HPDE6-E6E7 (cell line): ENCODE results near the gene EXOSC10.
"Not testable (repeated sequence)": the region's sequence is repeated elsewhere in the genome, so short reads cannot be mapped to it uniquely, and the experiment has no call there.

Experiments used
- DNase-seq: peaks from one replicate; pipeline ENCODE4 v3.0.0; 2011; ENCODE audit warnings: missing footprints; ENCODE audit errors: extremely low spot score

The EXOSC10 gene

DNA sequence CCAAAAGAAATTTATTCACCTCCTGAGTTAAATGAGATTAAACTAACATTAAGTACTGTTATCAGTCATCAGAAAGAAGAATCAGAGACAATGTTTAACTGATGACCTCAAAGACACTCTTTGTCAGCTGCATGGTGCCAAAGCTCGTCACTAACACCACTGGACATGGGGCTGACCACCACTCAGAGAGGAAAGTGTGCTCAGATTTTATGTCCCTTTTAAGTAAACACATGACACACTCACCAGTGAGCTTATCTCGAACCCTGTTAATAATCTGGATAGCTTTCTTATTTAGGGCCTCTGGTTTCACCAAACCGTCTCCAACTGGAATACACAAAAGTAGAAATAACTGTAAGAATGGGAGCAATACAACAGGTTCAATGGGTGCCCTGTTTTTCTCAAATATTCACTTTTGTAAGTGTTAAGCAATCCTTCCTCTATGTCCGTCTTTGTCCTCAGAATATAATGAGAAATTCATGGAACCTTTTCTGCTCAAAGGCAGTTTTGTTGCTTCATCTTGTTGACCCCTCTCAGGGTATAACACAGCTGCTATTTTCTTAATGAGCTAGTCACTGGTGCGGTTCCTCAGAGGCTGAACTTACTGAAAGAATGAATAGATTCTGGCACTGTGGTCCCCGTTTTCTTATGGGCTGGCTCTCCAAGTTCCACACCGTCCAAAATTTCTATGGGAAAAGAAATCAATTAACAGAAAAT lies 9.5 kb upstream of the EXOSC10 start:
- no peak for DNase-seq

DNA sequence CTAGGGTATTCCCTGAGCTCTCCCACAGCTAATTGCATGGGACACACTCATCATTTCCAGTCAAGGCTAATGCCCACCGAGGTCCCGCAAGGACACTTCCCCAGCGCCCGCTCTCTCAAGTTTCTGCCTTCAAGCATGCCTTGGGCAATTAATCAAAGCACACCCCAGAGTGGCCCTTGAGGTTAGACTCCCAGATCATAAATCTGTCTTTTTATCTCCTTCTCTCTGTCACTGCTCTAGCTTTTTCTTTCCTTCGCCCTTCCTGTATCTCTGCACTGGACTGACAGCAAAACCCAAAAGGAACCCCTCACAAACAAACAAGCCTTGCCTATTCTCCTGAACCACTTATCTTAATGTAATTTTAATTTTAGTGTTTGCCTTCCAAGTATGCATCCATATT lies 7.9 kb upstream of the EXOSC10 start:
- DNase-seq = no peak

DNA sequence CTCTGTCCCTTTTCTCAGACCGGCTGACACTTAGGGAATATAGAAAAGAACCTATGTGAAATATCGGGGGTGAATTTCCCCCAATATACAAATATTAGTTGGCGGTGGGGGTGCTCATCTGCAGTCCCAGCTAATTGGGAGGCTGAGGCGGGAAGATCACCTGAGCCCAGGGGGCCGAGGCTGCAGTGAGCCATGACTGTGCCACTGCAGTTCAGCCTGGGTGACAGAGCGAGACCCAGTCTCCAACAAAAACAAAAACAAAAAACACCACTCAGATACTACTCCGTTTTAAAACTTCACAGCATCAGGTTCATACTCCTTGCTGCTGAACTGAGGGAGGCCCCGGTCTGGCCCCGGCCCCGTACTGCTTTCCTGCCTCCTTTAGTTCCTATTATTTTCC lies 5.9 kb upstream of the EXOSC10 start:
- DNase-seq = no peak

DNA sequence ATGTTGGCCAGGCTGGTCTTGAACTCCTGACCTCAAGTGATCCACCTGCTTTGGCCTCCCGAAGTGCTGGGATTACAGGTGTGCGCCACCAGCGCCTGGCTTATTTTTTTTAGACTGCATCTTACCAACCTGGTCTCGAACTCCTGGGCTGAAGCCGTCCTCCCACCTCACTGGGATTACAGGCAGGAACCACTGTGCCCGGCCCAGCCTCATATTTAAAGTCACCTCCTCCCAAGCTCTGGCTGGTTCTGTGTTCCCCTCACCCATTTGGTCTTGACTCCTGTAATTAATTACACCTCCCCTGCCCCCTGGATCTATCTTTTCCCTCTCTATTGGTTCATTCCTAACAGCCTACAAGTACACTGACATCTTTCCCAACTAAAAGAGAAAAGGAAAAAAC lies 1.7 kb upstream of the EXOSC10 start:
- DNase-seq = no peak

DNA sequence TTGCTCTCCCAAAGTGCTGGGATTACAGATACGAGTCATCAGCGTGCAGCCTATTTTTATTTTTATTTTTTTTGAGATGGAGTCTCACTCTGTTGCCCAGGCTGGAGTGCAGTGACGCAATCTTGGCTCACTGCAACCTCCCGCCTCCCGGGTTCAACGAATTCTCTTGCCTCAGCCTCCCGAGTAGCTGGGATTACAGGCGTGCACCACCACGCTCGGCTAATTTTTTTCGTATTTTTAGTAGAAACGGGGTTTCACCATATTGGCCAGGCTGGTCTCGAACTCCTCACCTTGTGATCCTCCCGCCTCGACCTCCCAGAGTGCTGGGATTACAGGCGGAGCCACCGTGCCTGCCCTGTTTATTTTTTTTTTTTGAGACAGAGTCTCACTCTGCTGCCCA lies 1.1 kb upstream of the EXOSC10 start:
- DNase-seq = not testable (repeated sequence)

DNA sequence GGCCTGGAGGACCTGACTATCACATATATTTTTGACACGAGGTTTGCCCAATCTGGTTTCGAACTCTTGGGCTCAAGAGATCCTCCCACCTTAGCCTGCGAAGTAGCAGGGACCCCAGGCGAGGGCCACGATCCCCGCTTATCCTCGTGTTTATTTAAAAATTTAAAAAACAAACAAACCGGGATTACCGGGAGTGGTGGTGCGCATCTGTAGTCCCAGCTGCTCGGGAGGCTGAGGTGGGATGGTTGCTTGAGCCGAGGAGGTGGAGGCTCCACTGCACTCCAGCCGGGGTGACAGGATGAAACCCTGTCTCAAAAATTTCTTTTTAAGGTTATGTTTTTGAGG lies 452 bp upstream of the EXOSC10 start:
- DNase-seq = no peak

DNA sequence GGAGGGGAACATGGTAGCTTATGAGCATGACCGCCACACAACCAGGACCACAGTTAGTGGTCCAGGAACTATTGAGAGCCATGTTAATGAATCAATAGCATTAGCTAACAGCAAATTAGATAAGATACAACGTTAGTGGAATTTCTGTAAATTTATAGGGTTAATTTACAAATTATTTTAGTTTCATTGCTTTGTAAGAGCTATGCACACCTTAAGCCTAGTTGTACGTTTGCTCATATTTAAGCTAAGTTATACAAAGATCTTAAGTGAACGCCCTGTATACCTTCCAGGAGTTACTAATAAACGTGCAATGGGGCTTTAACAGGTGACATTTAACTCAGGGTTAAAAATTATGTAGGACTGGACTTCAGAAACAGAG lies 749 bp downstream of the EXOSC10 start:
- DNase-seq = no peak

DNA sequence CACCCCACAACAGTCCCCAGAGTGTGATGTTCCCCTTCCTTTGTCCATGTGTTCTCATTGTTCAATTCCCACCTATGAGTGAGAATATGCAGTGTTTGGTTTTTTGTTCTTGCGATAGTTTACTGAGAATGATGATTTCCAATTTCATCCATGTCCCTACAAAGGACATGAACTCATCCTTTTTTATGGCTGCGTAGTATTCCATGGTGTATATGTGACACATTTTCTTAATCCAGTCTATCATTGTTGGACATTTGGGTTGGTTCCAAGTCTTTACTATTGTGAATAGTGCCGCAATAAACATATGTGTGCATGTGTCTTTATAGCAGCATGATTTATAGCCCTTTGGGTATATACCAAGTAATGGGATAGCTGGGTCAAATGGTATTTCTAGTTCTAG lies 15.9 kb downstream of the EXOSC10 start:
- DNase-seq = not testable (repeated sequence)

DNA sequence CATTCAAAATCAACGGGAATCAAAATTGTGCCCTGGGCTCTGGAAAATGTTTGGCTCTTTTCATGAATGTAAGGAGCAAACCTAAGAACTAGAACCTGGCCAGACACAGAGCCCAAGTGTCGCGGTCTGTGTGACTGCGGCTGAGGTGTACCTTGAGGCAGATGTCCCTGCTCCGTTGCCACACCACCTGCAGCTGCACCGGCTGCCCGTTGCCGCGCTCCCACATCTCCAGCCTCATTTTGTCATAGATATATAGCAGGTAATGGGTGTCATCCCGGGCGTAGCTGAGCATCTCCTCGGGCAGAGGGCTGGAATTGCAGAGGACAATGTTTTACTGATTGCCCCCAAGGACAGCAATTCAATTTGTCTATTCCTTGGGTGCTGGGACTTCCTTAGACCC lies 18.7 kb downstream of the EXOSC10 start:
- DNase-seq = no peak

DNA sequence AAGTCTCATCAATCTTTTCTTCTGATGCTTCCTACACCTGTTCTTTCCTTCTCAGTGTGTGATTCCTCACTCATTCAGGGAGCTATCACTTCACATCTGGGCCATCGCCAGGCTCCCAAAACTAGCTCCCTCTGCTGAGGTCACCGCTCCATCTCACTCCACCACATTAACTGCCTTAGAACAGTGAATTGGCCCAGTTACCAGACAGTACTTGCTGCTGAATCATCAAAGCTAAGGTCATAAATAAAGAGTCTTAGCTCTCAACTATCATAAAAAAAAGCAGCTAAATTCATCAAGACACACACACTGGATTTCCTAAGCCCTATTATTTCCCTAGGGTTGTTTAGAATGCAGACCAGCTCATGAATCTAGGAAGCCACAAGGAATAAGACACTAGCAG lies 21.0 kb downstream of the EXOSC10 start:
- no peak for DNase-seq

DNA sequence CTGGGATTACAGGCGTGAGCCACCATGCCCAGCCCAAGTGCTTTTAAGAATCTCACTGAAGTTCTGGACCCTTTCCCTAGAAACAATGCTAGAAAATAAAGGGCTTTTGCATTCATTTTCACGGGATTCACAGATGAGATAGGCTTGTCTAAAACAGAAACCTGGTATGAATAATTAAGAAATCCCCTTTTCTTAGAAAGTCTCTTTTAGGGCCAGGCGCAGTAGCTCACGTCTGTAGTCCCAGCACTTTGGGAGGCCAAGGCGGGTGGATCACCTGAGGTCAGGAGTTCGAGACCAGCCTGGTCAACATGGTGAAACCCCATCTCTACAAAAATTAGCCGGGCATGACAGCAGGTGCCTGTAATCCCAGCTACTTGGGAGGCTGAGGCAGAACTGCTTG lies 26.3 kb downstream of the EXOSC10 start:
- DNase-seq = not testable (repeated sequence)

DNA sequence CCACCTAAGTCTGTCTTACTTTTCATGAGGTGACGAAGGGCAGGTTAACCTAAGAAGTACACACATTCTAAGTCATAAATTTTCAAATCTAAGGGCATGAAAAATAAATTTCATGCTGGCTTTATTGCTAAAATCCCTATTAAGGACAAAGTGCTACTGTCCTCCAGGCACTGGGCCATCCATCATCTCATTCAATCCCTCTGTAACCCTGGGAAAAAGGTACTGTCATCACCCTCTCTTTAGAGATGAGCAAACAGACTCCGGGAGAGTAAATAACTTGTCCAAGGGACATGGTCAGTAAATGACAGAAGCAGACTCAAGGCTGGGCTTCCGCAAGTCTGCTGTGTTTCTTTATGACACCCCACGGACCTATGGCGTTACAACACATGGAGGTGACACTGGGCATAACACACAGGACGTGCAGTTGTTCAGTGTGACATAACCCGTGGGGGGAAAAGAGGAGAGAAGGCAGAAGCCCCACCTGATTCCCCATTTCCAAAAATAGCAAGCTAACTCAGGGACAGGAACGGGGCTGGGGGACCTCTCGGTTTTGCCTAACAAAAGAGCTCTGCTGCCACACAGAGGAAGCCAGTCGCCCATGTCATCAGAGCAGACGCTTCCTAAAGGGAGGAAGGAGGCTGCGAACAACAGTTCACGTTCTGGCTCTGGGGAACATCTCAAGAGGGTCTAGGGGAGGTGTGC lies 27.3 kb downstream of the EXOSC10 start:
- no peak for DNase-seq

DNA sequence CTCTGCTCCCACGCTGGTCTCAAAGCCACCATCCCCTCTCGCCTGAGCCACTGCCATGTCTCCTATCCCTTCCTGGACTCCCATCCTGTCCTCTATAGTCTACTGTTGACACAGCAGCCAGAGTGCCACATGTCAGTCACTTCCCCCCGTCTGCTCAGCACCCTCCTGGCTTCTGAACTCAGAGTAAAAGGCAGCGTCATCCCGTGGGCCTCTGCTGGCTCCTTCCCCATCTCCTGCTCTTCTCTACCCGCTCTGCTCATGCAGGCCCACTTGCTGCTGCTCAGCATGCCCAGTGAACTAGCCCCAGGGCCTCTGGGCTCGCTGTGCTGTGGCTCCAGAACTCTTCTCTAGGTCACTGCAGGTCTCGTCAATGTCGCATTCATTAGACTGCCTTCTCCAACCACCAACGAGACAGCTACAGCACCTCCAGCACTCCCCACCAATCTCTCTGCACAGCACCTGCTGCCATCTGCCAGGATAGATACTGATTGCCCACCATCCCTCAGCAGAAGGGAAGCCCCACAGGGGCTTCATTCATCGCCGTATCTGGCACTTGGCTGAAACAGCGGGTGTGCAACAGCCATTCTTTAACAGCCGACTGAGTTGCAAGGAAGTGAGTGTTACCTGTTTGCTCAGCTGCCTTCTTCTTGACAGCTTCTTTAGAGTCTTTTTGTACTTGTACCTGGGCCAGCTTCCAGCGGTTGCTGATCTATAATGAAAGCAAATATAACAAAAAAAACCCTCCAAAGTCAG lies 28.0 kb downstream of the EXOSC10 start:
- DNase-seq = no peak

DNA sequence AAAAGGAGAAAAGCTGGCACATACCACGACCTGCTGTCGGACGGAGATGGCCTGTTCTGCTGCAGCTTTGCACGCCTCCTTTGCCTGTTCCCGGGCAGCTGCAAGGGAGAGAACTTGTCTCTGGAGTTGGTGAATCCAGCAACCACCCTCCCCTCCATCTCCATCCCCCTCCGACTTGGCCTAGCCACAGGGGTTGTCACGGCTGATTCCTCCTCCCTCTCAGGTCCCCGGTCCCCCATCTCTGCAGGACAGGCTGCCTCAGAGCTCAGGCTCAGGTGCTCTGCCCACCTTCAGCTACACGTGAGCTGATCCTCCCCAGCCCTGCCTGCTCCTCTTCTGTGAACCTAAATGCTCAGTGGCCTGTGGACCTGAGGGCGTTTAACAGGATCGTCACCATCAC lies 28.8 kb downstream of the EXOSC10 start:
- DNase-seq = no peak

DNA sequence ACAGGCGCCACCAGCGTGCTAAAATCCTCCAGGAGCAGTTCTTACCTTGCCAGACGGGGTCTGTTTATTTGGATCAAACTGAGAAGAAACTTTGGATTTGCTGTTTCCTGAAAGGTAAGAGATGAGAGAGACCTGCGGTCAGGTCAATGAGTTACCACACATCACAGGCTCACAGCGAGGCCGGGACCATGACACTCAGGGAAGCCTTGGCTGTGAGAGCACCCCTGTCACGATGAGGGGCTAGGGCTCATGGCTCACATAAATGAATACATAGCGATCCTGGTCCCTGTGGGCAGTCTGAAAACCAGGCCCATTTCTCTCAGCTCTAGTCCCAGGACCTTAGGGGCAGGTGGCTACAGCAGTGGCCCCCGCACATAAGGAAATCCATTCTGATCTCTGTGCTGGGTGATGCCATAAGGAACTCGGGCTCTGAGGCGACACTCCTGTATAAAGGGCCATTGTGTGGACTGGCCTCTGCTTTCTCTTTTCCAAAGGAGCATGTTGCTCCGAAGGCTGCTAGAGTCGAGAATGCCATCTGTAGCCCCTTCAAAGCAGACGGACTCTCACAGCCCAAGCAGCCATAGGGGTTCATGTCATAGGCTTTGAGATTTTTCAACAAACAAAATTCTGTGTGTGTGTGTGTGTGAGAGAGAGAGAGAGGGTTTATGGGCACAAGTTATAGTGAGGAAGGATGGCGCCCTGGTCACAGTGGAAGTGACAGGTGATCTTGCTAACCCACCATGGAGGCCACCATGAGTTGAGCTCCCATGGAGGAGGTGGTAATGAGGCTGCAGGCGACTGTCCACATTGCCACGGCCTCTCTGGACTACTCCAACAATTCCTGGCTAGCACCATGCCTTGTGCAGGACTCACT lies 30.8 kb downstream of the EXOSC10 start:
- no peak for DNase-seq

DNA sequence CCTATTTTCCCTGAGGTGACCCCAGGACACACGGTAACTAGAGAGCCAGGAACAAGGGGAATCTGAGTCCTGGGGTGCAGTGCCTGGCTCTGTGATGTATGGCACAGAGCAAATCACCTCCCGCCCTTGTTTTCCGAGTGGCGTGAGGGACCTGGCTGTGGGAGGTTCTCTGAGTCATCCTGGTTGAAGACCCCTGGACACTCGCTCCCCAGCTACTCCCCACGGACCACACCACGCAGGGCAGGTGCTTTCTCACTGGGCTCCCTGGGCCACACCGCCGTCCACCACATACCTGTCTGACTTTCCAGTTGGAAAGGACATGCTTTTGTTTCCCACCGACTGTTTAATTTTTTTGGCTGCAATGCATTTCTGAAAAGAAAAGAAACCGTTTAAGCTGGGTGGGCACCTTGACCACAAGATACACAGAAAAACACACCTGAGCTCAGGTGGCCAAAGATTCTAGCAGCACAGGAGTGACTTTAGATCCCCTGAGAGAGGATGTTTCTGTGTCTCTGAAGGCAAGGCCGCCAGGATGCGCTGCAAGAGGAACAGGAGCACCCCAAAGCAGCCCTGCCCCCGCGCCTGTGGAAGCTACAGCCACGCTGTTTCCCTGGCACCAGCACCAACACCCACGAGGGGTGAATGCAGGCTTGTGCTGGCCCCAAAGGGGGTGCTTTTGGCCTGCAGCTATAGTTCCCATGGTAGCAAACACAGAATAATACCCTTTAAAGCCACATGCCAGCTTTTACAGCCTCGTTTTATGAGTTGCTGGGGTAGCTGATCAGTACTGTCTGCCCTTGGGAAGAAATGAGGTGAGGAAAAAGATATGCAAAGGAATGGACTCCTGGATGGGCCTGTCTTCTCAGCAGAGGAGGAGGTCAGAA lies 31.7 kb downstream of the EXOSC10 start:
- no peak for DNase-seq

DNA sequence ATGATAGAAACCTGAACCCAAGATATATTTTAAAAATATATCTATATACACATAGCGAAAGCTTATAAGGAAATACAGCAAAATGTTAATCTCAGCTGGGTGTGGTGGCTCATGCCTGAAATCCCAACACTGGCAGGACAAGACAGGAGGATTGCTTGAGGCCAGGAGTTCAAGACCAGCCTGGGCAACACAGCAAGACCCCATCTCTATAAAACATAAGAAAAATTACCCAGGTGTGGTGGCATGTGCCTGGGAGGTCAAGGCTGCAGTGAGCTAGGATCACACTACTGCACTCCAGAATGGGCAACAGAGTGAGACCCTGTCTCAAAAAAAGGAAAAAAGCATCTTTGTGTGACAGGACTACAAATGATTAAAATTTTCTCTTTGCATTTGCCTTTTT lies 33.9 kb downstream of the EXOSC10 start:
- no peak for DNase-seq

DNA sequence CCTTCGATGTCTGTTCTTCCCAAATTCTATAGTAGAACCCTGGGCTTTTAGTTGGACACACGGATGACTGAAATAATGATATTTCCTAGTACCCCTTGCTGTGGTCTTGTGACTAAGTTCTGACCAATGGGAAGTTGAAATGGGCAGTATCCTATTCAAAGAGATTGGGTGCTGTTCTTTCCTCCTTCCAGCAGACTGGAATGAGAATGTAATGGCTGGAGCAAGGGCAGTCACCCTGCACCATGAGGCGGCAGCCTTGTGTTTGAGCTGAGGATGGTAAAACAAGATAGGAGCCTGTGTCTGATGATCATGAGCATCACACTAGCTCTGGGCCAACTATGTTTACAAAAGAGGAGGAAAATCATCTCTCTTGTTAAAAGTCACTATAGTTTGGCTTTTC lies 34.7 kb downstream of the EXOSC10 start:
- DNase-seq = no peak

DNA sequence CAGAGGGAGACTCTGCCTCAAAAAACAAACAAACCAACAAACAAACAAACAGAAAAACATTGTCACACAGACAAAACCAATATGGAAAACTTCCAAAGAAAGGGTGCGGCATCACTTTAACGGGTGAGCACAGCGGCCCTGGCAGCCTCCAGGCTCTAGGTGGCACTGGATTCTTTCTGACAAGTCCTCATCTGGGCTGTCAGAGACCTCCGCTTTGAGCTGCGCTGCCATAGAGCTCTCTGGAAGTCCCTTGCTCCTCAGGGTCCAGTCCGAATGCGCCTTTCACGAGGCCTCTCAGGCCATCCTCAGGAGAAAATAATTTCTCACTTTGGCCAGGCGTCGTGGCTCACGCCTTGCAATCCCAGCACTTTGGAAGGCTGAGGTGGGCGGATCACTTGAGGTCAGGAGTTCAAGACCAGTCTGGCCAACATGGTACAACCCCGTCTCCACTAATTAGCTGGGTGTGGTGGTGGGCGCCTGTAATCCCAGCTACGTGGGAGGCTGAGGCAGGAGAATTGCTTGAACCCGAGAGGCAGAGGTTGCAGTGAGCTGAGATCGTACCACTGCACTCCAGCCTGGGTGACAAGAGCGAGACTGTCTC lies 35.6 kb downstream of the EXOSC10 start:
- not testable (repeated sequence) for DNase-seq

DNA sequence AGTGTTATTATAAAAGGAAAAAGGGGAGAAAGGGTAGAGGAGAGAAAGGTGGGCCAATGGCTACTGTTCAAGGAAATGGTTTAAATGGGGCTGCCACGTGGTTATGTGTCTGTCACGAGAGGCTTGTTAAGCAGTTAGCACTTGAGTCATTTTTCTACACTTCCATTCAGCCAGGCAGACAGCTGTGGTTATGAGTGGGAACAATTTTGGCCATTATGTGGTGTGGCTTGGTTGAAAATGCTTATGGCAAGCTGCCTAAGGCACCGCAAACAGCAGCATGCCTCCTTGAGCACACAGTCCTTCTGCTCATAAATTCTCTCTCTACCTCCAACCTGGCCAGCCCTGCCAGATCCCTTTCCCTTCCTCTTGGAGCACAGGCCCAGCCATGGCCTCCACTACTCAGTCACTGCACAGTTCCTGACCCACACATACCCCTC lies 36.7 kb downstream of the EXOSC10 start:
- no peak for DNase-seq
